HepG2 (cell line): ENCODE results near the gene P3H4. TPM values are rescaled to one million over a fixed set of nuclear protein-coding genes. Genes with fewer than 3 reads are reported as not detected.

Experiments used
- BCLAF1 ChIP-seq: fragments of 450-650 bp; IDR thresholded peaks from 2 replicates; pipeline ENCODE4 v1.6.1; 2017; ENCODE audit warnings: mild to moderate bottlenecking
- ESRRA ChIP-seq: sonication (generic); formaldehyde crosslinking; IDR thresholded peaks from 2 replicates; pipeline ENCODE4 v1.5.1; 2020; ENCODE audit warnings: mild to moderate bottlenecking, low read depth, missing genetic modification reagents
- GATAD2A ChIP-seq: IDR thresholded peaks from 2 replicates; pipeline ENCODE4 v1.6.1; 2016
- GMEB2 ChIP-seq: IDR thresholded peaks from 2 replicates; pipeline ENCODE4 v1.6.1; 2016; ENCODE audit warnings: missing biosample characterization, missing genetic modification reagents, low read depth
- GRHL1 ChIP-seq: sonication (generic); formaldehyde crosslinking; conservative IDR thresholded peaks from 2 replicates; pipeline ENCODE4 v1.8.0; 2022; ENCODE audit warnings: missing genetic modification reagents
- HNF1B ChIP-seq: sonication (generic); formaldehyde crosslinking; IDR thresholded peaks from 2 replicates; pipeline ENCODE4 v1.5.1; 2020; ENCODE audit warnings: mild to moderate bottlenecking, moderate library complexity, missing genetic modification reagents
- KDM3A ChIP-seq: IDR thresholded peaks from 2 replicates; pipeline ENCODE4 v1.6.1; 2018; ENCODE audit warnings: low read depth, missing compliant biosample characterization
- MED8 ChIP-seq: sonication (generic); formaldehyde crosslinking; IDR thresholded peaks from 2 replicates; pipeline ENCODE4 v1.8.1; 2023; ENCODE audit warnings: mild to moderate bottlenecking, missing genetic modification reagents; ENCODE audit not compliant: insufficient replicate concordance
- PLRG1 ChIP-seq: fragments of 450-650 bp; conservative IDR thresholded peaks from 2 replicates; pipeline ENCODE4 v1.6.1; 2016
- RBM39 ChIP-seq: fragments of 200-400 bp; formaldehyde crosslinking; IDR thresholded peaks from one replicate; pipeline ENCODE4 v1.6.1; 2018; ENCODE audit warnings: antibody characterized with exemption, mild to moderate bottlenecking, low read depth, low read length; ENCODE audit not compliant: poor library complexity, severe bottlenecking
- TAF1 ChIP-seq: sonication (generic); formaldehyde crosslinking; IDR thresholded peaks from 2 replicates; pipeline ENCODE4 v1.4.0; 2020; ENCODE audit warnings: missing genetic modification reagents
- ZBTB3 ChIP-seq: sonication (generic); formaldehyde crosslinking; IDR thresholded peaks from 2 replicates; pipeline ENCODE4 v1.4.0; 2020; ENCODE audit warnings: low read depth, mild to moderate bottlenecking, moderate library complexity, missing genetic modification reagents, borderline replicate concordance
- ZBTB4 ChIP-seq: sonication (generic); formaldehyde crosslinking; IDR thresholded peaks from 2 replicates; pipeline ENCODE4 v1.4.0; 2020; ENCODE audit warnings: missing genetic modification reagents, mild to moderate bottlenecking, borderline replicate concordance
- ZFP41 ChIP-seq: sonication (generic); formaldehyde crosslinking; IDR thresholded peaks from 2 replicates; pipeline ENCODE4 v1.4.0; 2020; ENCODE audit warnings: mild to moderate bottlenecking, missing genetic modification reagents, borderline replicate concordance
- ZNF10 ChIP-seq: sonication (generic); formaldehyde crosslinking; IDR thresholded peaks from 2 replicates; pipeline ENCODE4 v1.4.0; 2020; ENCODE audit warnings: mild to moderate bottlenecking, low read depth, missing genetic modification reagents, borderline replicate concordance
- ZNF589 ChIP-seq: sonication (generic); formaldehyde crosslinking; conservative IDR thresholded peaks from 2 replicates; pipeline ENCODE4 v1.8.0; 2022; ENCODE audit warnings: mild to moderate bottlenecking, moderate library complexity, missing genetic modification reagents
- ZNF605 ChIP-seq: sonication (generic); formaldehyde crosslinking; IDR thresholded peaks from 2 replicates; pipeline ENCODE4 v1.8.0; 2022; ENCODE audit warnings: mild to moderate bottlenecking, missing genetic modification reagents
- polyA plus RNA-seq, 8 experiments: library from polyadenylated mRNA; depleted of rRNA in 3 of 8; stranded (reverse) in 7 of 8; unstranded in 1 of 8; fragments of >200 nt; fragmentation: Illumina TruSeq in 4 of 8; extraction: Trizol in 4 of 8; gene quantifications; 2 replicates each; pipeline versions ENCODE4 v1.2.1 to v1.2.3, GENCODE V29; 2011 to 2016; ENCODE audit warnings: low read depth in 4 of 8, missing spikeins in 1 of 8, mixed read lengths in 1 of 8; ENCODE audit not compliant: insufficient read depth in 1 of 8
- total RNA-seq, 5 experiments: library from RNA; depleted of rRNA; stranded (reverse); fragments of >200 nt; fragmentation: Illumina TruSeq; extraction: Trizol; gene quantifications; 2 replicates each; pipeline ENCODE4 v1.2.3, GENCODE V29; 2016; ENCODE audit warnings: low read depth in 1 of 5

Gene P3H4
- total and polyA plus RNA-seq, 2 of the 13 experiments (the other 11 are each of a cell fraction or from before 2014, with no cell fraction given) = 37.1 to 50.6 TPM

- TF ChIP-seq HNF1B = no peak
- peak; percentile 26; the same call in 1 of the 2 replicates for TF ChIP-seq ZFP41 (CRISPR knock-in tag)
- TF ChIP-seq GMEB2 = peak; percentile 35; the same call in 1 of the 2 replicates
- TF ChIP-seq BCLAF1 = no peak
- peak; percentile 51 for TF ChIP-seq RBM39
- peak; percentile 76 for TF ChIP-seq TAF1
- no peak for TF ChIP-seq ZNF605 (CRISPR knock-in tag)
- no peak for TF ChIP-seq PLRG1
- no peak; the same call in 1 of the 2 replicates for TF ChIP-seq ZNF589 (CRISPR knock-in tag)
- TF ChIP-seq ESRRA = peak; percentile 38; the same call in 1 of the 2 replicates
- TF ChIP-seq ZBTB4 (CRISPR knock-in tag) = no peak
- TF ChIP-seq MED8 (CRISPR knock-in tag) = peak; percentile 79
- no peak for TF ChIP-seq GATAD2A (CRISPR knock-in tag)
- TF ChIP-seq KDM3A (CRISPR knock-in tag) = peak; percentile 15; the same call in 1 of the 2 replicates
- no peak; the same call in 1 of the 2 replicates for TF ChIP-seq ZBTB3
- TF ChIP-seq ZNF10 = no peak
- TF ChIP-seq GRHL1 (CRISPR knock-in tag) = no peak
Observed at GRCh38 chr17:41811549-41812380, at the start of gene P3H4 (continued).
